ENCODE results near the gene HCRTR1.

DNA sequence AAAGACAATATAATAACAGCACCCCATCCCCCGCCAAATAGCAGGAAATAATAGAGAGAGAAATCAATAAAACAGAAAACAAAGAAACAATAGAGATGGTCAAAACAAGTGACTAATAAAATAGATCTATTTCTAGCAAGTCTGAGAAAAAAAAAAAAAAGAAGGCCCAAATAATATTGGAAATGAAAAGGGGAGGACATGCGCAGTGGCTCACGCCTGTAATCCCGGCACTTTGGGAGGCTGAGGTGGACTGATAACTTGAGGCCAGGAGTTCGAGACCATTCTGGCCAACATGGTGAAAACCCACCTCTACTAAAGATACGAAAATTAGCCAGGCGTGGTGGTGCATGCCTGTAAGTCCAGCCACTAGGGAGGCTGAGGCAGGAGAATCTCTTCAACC is 18.5 kb upstream of the HCRTR1 start:
- no peak for TF ChIP-seq POLR2A (IDR thresholded peaks at IDR 0.05)
- TF ChIP-seq, protein P1, sequence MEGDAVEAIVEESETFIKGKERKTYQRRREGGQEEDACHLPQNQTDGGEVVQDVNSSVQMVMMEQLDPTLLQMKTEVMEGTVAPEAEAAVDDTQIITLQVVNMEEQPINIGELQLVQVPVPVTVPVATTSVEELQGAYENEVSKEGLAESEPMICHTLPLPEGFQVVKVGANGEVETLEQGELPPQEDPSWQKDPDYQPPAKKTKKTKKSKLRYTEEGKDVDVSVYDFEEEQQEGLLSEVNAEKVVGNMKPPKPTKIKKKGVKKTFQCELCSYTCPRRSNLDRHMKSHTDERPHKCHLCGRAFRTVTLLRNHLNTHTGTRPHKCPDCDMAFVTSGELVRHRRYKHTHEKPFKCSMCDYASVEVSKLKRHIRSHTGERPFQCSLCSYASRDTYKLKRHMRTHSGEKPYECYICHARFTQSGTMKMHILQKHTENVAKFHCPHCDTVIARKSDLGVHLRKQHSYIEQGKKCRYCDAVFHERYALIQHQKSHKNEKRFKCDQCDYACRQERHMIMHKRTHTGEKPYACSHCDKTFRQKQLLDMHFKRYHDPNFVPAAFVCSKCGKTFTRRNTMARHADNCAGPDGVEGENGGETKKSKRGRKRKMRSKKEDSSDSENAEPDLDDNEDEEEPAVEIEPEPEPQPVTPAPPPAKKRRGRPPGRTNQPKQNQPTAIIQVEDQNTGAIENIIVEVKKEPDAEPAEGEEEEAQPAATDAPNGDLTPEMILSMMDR (IDR thresholded peaks at IDR 0.05) = no peak
